Effector memory CD8-positive, alpha-beta T cell (primary cell): Measurements from ENCODE around the gene MYH7.

Experiments used
- ATAC-seq: fragments of 150-1000 bp; cut with Tn5 transposase; replicated peaks from 2 replicates; pipeline ENCODE4 v1.10.0; 2021; ENCODE audit warnings: mild to moderate bottlenecking, moderate library complexity
- DNase-seq, 3 experiments: peaks; one replicate each; pipeline ENCODE4 v3.0.0; 2021
- H3K27ac Mint-ChIP-seq, 2 donors: one replicate each; pipeline ENCODE4 v1.8.0; 2022; ENCODE audit warnings: mild to moderate bottlenecking in 2 of 2, mixed read lengths in 2 of 2, moderate library complexity in 2 of 2
- H3K27me3 Mint-ChIP-seq, 2 donors: one replicate each; pipeline ENCODE4 v1.8.0; 2022; ENCODE audit warnings: mixed read lengths in 2 of 2
- H3K36me3 Mint-ChIP-seq: one replicate; pipeline ENCODE4 v1.8.0; 2022; ENCODE audit warnings: mild to moderate bottlenecking, moderate library complexity, mixed read lengths; ENCODE audit not compliant: insufficient read depth
- H3K4me1 Mint-ChIP-seq, 2 donors: one replicate each; pipeline ENCODE4 v1.8.0; 2022; ENCODE audit warnings: low read depth in 2 of 2, mixed read lengths in 2 of 2
- H3K4me3 Mint-ChIP-seq, 2 donors: one replicate each; pipeline ENCODE4 v1.8.0; 2022; ENCODE audit warnings: mild to moderate bottlenecking in 2 of 2, mixed read lengths in 2 of 2, moderate library complexity in 2 of 2
- H3K9me3 Mint-ChIP-seq, 2 donors: one replicate each; pipeline ENCODE4 v1.8.0; 2022; ENCODE audit warnings: mixed read lengths in 2 of 2
- total RNA-seq, 9 experiments: gene quantifications; one replicate each; lab custom pipeline; 2026; lab: John Stamatoyannopoulos, UW

The MYH7 gene
- total RNA-seq: 0 to 0.12 (median 0.03) reads per million in 9 experiments

DNA sequence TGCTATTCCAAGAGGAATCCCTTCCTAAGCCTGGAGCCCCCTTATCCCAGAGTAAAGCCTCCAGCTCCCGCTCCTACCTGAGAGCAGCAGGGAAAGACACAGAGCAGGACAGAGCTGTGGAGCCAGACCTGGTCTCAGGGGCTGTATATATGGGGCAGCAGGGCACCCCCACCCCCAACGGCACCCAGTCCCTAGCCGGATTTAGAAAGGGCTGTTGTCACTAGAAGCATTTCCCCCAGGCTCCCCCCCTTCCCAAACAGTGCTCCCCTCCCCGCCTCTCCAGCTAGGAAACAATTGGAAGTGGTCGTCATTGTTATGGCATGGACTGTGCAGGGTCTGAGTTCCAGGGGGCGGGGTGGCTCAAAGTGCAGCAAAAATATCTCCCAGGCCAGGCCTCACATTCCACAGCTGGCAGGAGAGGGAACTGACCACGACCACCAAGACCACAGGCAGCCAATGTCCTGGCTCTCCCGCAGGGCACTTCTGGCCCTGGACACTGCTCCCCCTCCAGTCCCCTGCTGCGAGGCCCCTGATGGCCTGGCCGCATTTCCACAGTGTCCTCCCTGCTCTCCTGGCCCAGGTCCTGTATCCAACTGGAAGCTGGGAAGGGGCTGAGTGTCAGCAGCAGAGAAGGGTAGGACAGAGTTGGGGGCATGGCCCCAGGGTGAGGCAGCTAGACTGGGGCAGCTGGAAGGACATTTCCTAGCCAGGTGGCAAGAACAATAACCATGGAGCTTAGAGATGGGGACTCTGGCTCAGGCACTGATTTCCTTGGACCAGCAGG, at the start of gene MYH7:
Gene MYH7 (minus strand): TSS at position 118 of the 784 bp plus-strand sequence. CDS start 1,928 bp downstream, outside the sequence.
- H3K4me3 Mint-ChIP-seq: no peak within 1 kb of the TSS
- no peak within 1 kb of the TSS for H3K27ac Mint-ChIP-seq
- H3K36me3 Mint-ChIP-seq: peaks cover 3% of the 10 kb centered on the region
- H3K4me1 Mint-ChIP-seq: no peaks in the 10 kb centered on the region
- peaks cover 23 to 60% of the 10 kb centered on the region in 2 donors for H3K27me3 Mint-ChIP-seq
- no peaks in the 10 kb centered on the region for H3K9me3 Mint-ChIP-seq
- DNase-seq: no peak
- ATAC-seq: no peak

DNA sequence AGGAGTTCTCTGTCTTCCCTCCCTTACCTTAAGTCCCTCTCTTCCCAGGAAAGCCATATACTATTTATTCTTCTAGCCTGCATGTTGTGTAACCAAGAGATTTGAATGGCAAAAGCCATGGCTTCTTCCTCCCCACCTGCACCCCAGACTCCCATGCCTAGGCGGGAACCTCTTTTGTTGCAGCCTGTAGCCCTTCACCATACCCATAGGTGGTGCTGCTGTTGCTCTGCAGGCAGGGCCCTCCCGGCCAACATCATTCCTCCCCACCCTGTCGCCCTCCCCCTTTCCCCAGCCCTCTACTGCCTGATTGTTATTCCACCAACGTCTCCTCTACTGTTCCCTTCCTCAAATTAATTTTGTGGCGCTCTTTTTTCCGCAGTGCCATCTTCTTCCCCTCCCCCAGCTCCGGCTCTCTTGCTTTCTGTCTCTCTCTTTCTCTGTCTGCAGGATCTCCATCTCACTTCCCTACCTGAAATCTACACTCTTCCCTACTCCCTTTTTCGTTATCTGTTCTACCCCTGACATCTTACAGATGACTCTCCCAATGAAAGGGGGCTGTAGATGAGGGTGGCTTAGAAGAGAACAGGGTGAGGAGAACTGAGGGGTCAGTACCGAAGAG, 47.9 kb upstream of the MYH7 start:
- DNase-seq (no peak), ATAC-seq (no peak)
- Mint-ChIP-seq H3K4me3 (no peak overlapping the region), H3K4me1 (peaks cover 2 to 6% of the 10 kb centered on the region in 2 donors), H3K27me3 (no peaks in the 10 kb centered on the region), H3K36me3 (peaks cover 12% of the 10 kb centered on the region), H3K27ac (no peak overlapping the region), H3K9me3 (no peaks in the 10 kb centered on the region)

DNA sequence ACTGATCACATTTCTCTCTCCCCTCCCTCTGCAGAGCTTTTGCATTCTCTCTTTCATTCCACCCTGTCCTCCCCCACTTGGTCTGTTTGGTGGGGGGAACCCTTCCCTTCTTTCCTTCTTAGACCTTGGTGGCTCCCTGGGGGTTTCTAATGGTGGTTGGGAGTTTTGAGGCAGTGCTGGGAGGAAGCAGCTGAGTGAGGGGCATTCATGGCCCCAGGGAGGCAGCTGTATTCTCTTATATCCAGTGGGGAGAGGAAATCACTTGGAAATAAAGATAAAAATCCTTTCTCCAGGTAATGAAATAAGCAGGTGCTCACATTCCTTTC, 47.3 kb upstream of the MYH7 start:
- ATAC-seq (no peak), DNase-seq (no peak)
- Mint-ChIP-seq H3K4me1 (peaks cover 4 to 10% of the 10 kb centered on the region in 2 donors), H3K36me3 (peaks cover 18% of the 10 kb centered on the region), H3K4me3 (no peak overlapping the region), H3K27ac (no peak overlapping the region), H3K9me3 (no peaks in the 10 kb centered on the region), H3K27me3 (no peaks in the 10 kb centered on the region)

DNA sequence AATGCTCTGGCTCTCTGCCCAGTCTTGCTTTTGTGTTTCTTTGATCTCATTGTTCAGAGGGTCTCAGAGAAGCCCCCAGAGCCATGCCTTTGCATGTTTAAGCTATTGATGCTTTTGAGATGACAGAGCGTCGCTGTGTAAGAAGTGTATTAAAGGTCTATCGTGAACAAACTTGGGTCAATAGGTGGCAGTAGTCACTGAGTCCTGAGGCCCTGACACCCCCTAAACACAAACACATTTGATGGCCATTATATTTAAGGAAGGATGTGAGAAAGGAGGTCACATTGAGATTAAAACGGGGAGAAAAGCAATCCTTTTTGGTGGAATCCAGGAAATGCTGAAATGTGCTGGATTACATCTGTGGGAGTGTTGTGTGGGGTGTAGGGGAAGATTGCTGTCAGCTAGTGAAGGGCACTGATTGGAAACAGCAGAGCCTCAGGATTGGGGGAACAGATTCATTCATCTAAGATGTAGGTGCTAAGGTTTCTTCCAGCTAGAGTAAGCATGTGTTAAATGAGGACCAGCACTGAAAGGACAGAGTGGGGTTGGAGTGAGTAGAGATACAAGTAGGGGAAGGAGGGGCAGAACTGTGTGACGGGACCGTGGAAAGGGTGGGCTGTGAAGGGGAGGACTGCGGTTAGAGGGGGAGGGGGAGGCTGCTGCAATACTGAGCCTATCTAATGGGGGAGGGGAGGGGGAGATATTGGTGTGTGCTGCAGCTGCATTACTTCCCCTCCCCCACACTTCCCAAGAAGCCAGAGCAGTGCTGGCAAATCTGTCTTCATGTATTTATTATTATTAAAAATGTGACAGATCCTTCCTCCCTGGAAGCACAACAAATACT, 46.7 kb upstream of the MYH7 start:
- no peak overlapping the region for H3K4me3 Mint-ChIP-seq
- H3K27me3 Mint-ChIP-seq: no peaks in the 10 kb centered on the region
- peaks cover 6 to 11% of the 10 kb centered on the region in 2 donors for H3K4me1 Mint-ChIP-seq
- ATAC-seq: no peak
- no peak overlapping the region for H3K27ac Mint-ChIP-seq
- no peak for DNase-seq
- no peaks in the 10 kb centered on the region for H3K9me3 Mint-ChIP-seq
- H3K36me3 Mint-ChIP-seq: peaks cover 24% of the 10 kb centered on the region

DNA sequence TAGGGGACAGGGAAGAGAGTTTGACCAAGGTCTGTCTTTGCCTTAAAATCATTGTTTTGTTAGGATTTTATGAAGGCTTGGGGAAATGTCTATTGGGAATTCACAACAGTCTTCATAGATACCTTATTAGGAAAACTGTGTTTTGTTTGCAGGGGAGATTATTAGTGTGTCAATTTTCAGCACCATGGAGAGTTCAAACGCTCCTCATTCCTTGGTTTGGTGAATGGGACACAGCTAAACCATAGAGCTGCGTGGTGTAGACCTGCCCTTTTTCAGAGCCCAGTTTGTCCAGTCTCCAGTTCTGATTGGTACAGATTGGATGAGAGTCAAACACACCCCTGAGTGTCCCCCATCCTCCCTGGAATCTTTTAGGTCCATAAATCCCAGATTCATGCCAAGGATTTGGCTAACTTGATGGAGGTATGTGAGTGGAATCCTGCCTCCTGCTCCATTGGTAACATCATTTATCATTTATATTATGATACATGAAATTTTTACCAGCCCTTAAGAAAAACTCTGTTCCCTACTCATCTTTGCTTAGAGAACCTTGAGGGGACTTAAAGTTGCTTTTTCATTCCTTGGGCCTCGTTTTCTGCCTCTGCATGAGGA, 46.0 kb upstream of the MYH7 start:
- Mint-ChIP-seq H3K4me1 (peaks cover 6 to 11% of the 10 kb centered on the region in 2 donors), H3K27me3 (no peaks in the 10 kb centered on the region), H3K36me3 (peaks cover 31% of the 10 kb centered on the region), H3K4me3 (no peak overlapping the region), H3K9me3 (no peaks in the 10 kb centered on the region), H3K27ac (no peak overlapping the region)
- ATAC-seq: no peak
- no peak for DNase-seq

DNA sequence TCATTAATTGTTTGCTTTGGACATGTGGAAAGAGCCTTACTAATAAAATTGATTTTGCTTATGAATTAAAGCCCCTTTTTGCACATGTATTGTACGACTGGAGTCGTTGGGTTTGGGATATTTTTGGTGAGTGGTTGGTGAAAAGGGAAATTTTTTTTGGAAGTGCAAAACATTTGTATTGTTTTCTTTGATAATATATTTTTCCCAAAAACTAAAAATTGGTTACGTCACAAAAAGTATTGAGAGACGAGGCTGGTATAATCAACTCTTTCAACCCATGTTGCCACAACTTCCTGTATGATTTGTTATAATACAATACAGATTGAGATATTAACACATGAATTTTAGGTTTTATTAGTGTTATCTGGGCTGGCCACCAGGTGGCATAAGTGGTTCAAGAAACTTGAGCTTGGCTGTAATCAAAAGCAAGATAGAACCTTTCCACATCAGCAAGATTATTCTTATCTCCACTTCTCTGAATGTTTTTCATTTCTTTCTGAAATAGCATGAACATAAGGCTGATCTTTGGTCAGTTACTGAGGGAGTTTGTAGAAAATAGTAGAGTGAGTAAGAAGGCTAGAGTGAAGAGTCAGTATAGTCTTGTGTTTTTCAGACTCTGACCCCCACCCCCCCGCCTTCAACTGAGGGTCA, 42.8 kb upstream of the MYH7 start:
- no peaks in the 10 kb centered on the region for H3K27me3 Mint-ChIP-seq
- peaks cover 63% of the 10 kb centered on the region for H3K36me3 Mint-ChIP-seq
- peak overlapping the region in 1 of 2 donors; percentile 59 for H3K27ac Mint-ChIP-seq
- ATAC-seq (peak; percentile 86), DNase-seq (peak; percentile 63 to 70 (median 63))
- no peak overlapping the region for H3K4me3 Mint-ChIP-seq
- H3K9me3 Mint-ChIP-seq: no peaks in the 10 kb centered on the region
- peaks cover 3 to 11% of the 10 kb centered on the region in 2 donors for H3K4me1 Mint-ChIP-seq

DNA sequence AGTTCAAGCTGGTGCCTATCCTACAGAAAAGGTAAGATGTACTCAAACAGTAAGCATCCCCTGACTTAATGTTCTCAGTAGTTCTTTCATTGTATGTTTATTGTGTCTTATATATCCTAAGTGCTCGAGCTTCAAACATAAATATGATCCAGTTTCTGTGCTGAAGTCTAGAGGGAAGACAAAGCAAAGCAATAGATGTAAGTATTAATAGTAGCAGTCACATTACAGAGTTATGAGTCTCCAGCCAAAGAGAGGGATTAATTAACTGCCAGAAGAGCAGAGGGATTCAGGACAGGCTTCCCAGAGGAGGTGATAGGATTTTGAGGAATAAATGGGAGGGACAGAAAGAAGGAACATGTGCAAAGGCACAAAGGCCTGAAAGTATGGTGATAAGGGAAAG, 35.5 kb upstream of the MYH7 start:
- no peak overlapping the region for H3K4me3 Mint-ChIP-seq

DNA sequence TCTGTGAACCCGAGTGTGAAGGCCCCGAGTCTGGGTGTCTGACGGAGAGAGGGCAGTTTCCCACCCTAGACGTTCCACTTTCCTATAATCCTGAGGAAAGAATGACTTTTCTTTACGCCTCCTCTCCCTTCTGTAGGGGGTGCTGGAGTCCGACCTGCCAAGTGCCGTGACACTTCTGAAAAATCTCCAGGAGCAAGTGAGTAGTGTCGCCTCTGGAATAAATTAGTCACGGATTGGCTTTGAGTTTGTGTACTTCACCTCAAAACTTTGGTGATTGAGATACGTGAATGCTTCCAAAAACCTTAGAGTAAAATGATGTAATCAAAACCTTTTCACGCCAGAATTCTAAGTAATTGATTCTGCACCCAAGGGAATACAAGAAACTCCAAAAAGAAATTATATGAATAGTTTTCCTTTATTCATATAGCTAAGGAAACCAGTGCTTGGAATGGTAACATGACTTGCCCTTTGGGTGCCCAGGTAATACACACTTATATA, 34.5 kb upstream of the MYH7 start:
- DNase-seq: no peak
- H3K27ac Mint-ChIP-seq: no peak overlapping the region
- peaks cover 54% of the 10 kb centered on the region for H3K36me3 Mint-ChIP-seq
- H3K4me3 Mint-ChIP-seq: no peak overlapping the region
- no peaks in the 10 kb centered on the region for H3K27me3 Mint-ChIP-seq
- peak; percentile 5 for ATAC-seq
- H3K4me1 Mint-ChIP-seq: peaks cover 0 to 5% of the 10 kb centered on the region in 2 donors
- H3K9me3 Mint-ChIP-seq: no peaks in the 10 kb centered on the region

More for the DNA sequence above, 35.5 kb upstream of the MYH7 start:
- H3K27me3 Mint-ChIP-seq: no peaks in the 10 kb centered on the region
- H3K36me3 Mint-ChIP-seq: peaks cover 61% of the 10 kb centered on the region
- no peaks in the 10 kb centered on the region for H3K9me3 Mint-ChIP-seq
- no peak for ATAC-seq
- peak overlapping the region in 1 of 2 donors; percentile 38 for H3K27ac Mint-ChIP-seq
- DNase-seq: no peak
- H3K4me1 Mint-ChIP-seq: peaks cover 0 to 5% of the 10 kb centered on the region in 2 donors

DNA sequence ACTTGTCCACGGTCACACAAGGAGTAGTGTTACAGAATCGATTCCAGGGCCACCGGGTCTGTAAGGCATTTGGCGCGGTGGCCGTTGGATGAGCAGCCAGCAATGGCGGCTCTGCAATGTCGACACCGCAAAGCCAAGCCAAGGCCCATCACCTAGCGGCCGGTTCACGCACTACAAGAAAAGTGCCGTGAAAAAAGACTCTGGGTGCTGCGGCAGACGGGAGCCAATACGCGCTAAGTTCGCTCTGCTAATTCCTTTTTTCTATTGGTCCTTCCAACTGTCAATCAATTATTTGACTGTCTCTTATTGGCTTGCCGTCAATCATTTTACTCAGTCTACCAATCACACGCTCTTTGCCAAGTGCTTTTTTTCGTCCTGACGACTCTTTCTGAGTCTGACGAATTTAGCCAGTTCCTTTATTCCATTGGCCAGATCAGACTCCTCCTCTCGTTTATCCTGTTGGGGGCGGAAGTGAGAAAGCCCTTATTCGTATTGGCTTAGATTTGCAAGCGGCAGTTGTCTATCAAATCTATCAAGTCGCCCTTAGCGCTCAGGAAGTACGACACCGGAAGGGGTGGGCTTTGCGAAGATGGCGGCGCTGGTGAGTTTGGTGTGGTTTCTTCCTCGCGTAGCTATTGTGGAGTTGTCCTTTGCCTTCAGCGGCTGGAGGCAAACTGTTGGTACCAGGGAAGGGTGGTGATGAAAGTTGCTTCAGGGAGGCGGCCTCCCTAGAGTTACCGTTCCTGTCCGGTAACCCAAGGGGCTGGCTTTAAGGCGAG, 33.9 kb upstream of the MYH7 start, which contains the start of gene NGDN:
Gene NGDN (plus strand): TSS at position 577 of the 779 bp plus-strand sequence. CDS start 13 bp downstream, at position 590.
- H3K9me3 Mint-ChIP-seq: no peaks in the 10 kb centered on the region
- DNase-seq: peak; percentile 90 to 91 (median 91)
- no peak within 1 kb of the TSS for H3K4me3 Mint-ChIP-seq
- peak; percentile 88 for ATAC-seq
- H3K36me3 Mint-ChIP-seq: peaks cover 47% of the 10 kb centered on the region
- peaks cover 0 to 5% of the 10 kb centered on the region in 2 donors for H3K4me1 Mint-ChIP-seq
- H3K27me3 Mint-ChIP-seq: no peaks in the 10 kb centered on the region
- H3K27ac Mint-ChIP-seq: peak within 1 kb of the TSS in 1 of 2 donors; percentile 38

DNA sequence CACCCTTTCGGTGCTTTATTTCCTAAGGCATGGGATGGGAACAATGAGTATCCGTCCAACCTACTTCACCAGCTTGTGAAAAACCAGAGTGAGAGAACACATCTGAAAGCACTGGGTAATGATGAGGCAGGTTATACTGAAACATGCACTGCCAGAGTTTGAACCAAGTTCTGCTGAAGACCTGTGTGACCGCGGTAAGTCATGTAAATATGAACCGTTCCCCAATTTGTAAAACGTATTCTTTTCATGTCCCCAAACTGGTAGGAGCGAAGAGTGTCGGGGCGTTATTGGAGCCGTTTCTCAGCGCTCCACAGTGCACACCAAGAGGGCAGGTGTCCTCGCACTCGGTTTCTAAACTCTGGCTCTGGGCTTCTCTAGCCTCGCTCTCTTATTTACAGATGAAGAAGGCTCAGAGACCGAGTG, 33.3 kb upstream of the MYH7 start:
- no peak for DNase-seq
- Mint-ChIP-seq H3K9me3 (no peaks in the 10 kb centered on the region), H3K27ac (no peak overlapping the region), H3K27me3 (no peaks in the 10 kb centered on the region), H3K4me1 (peaks cover 0 to 5% of the 10 kb centered on the region in 2 donors), H3K36me3 (peaks cover 41% of the 10 kb centered on the region), H3K4me3 (no peak overlapping the region)
- ATAC-seq: no peak

DNA sequence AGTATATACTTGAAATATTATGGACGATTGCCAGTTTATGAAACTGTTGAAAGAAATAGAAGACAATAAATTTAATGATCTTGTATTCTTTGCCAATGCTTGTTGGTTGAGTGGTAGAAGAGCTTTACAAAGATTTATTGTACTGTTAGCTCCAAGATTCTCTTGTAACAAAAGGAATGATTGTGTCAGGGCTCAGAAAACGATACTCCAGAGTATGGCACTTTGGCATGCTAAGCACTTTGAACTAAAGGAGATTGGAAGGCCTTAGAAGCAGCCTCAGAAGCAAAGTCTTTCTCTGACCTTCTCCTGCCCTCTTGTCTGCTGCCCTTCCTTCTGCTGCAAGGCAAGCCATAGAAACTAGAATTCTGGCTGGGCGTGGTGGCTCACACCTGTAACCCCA, 29.8 kb upstream of the MYH7 start:
- ATAC-seq: no peak
- H3K4me3 Mint-ChIP-seq: no peak overlapping the region
- no peaks in the 10 kb centered on the region for H3K4me1 Mint-ChIP-seq
- no peak overlapping the region for H3K27ac Mint-ChIP-seq
- peaks cover 8 to 9% of the 10 kb centered on the region in 2 donors for H3K27me3 Mint-ChIP-seq
- no peaks in the 10 kb centered on the region for H3K9me3 Mint-ChIP-seq
- peaks cover 10% of the 10 kb centered on the region for H3K36me3 Mint-ChIP-seq
- no peak for DNase-seq

DNA sequence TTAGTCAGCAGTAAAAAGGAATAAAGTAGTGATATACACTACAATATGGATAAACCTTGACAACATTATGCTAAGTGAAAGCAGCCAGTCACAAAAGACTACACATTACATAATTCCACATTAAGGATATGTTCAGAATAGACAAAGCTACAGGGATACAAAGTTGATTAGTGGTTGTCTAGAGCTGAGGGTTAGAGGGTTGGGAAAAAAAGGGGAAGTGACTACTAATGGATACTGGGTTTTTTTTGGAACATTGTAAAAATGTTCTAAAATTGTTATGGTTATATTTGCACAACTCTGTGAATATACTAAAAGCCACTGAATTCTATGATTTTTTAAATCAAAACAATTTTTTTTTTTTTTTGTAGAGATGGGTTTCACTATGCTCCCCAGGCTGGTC, 29.2 kb upstream of the MYH7 start:
- peaks cover 13 to 15% of the 10 kb centered on the region in 2 donors for H3K27me3 Mint-ChIP-seq
- ATAC-seq (no peak), DNase-seq (no peak)
- H3K36me3 Mint-ChIP-seq: peaks cover 10% of the 10 kb centered on the region
- H3K27ac Mint-ChIP-seq: no peak overlapping the region
- H3K4me3 Mint-ChIP-seq: no peak overlapping the region
- no peaks in the 10 kb centered on the region for H3K9me3 Mint-ChIP-seq
- no peaks in the 10 kb centered on the region for H3K4me1 Mint-ChIP-seq
